Measurements from ENCODE around the gene TMEM91.
"Not testable (repeated sequence)": the region's sequence is repeated elsewhere in the genome, so short reads cannot be mapped to it uniquely, and the experiment has no call there.

The TMEM91 gene

GRCh38 chr19:41353466-41354342 is 22.6 kb upstream of the TMEM91 start, which contains the start of gene TGFB1:
Gene TGFB1, minus strand, starts transcription at chr19:41353922. Its CDS starts 878 bp downstream, at chr19:41353044.
- DNase-seq: no peak

GRCh38 chr19:41354343-41354953 is 21.9 kb upstream of the TMEM91 start:
- no peak for DNase-seq

- no peak for DNase-seq
Measured at GRCh38 chr19:41355035-41355434, 21.3 kb upstream of the TMEM91 start.

GRCh38 chr19:41355802-41356201 is 20.5 kb upstream of the TMEM91 start:
- DNase-seq: no peak

- DNase-seq: no peak
Measured at GRCh38 chr19:41356984-41357739, 19.2 kb upstream of the TMEM91 start.

GRCh38 chr19:41357746-41358145 is 18.6 kb upstream of the TMEM91 start:
- DNase-seq: no peak

GRCh38 chr19:41359741-41360140 is 16.6 kb upstream of the TMEM91 start:
- DNase-seq: no peak

- DNase-seq: no peak
Measured at GRCh38 chr19:41362143-41362847, 14.0 kb upstream of the TMEM91 start.

GRCh38 chr19:41363371-41363752 is 13.0 kb upstream of the TMEM91 start:
- no peak for DNase-seq

- peak; percentile 92 for DNase-seq
Measured at GRCh38 chr19:41363753-41364523, 12.4 kb upstream of the TMEM91 start, which contains the start of gene B9D2. Gene B9D2, minus strand, starts transcription at chr19:41364149. Its CDS starts 630 bp downstream, at chr19:41363519.

GRCh38 chr19:41364524-41365391 is 11.6 kb upstream of the TMEM91 start:
- no peak for DNase-seq

GRCh38 chr19:41366089-41366488 is 10.2 kb upstream of the TMEM91 start:
- no peak for DNase-seq

- DNase-seq: no peak
Measured at GRCh38 chr19:41367848-41368301, 8.5 kb upstream of the TMEM91 start.

GRCh38 chr19:41369769-41370168 is 6.6 kb upstream of the TMEM91 start:
- no peak for DNase-seq

- not testable (repeated sequence) for DNase-seq
Measured at GRCh38 chr19:41371119-41371518, 5.2 kb upstream of the TMEM91 start.

- no peak for DNase-seq
Measured at GRCh38 chr19:41371541-41371940, 4.8 kb upstream of the TMEM91 start.

GRCh38 chr19:41372501-41372900 is 3.8 kb upstream of the TMEM91 start:
- no peak for DNase-seq

GRCh38 chr19:41373993-41374392 is 2.3 kb upstream of the TMEM91 start:
- DNase-seq: no peak

GRCh38 chr19:41376998-41377365 is 649 bp downstream of the TMEM91 start:
- DNase-seq: no peak

- no peak for DNase-seq
Measured at GRCh38 chr19:41377977-41378709, 1.8 kb downstream of the TMEM91 start.
